Cerebellar nuclear complex (tissue), 1 donor: Measurements from ENCODE around the gene ERGIC2.
"Not testable (repeated sequence)": the region's sequence is repeated elsewhere in the genome, so short reads cannot be mapped to it uniquely, and the experiment has no call there.

Source experiments
- DNase-seq, 2 experiments: peaks; one replicate each; lab custom pipeline; 2025; lab: John Stamatoyannopoulos, UW

ERGIC2 gene

DNA sequence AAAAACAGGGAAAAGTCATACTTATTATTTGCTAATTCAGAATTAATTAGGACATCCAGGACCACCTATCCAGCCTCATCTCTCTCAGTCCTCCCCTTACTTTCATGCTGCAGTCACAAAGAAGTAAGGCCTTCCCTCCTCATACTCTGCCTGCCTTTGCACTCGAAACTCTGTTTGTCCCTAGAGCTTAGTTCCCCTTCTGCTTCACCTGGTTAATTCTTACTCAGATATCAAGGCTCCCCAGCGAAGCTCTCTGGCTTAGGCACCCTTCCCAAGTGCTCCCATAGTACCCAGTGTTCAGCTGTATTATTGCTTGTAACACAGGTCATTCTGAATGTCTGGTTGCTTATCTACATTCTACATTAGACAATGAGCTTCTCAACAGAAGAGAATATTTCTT is 81.3 kb downstream of the ERGIC2 start:
- DNase-seq, result no peak

DNA sequence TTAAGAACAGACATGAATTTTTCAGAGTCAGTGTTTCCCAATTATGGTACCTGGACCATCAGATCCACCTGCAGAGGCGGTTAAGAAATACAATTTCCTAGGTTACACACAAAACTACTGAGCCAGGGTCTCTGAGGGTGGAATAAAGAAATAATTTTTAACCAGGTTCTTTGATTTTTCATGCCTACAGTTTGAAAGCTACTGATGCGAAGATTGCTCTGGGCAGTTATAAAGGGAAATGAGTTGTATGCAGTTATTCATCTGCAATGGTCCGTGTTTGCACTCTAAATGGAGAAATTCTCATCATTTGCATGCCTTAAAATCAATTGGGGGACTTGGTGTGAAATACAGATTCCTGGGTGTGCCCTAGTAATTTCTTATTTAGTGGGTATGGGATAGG is 89.7 kb downstream of the ERGIC2 start:
- no peak for DNase-seq

DNA sequence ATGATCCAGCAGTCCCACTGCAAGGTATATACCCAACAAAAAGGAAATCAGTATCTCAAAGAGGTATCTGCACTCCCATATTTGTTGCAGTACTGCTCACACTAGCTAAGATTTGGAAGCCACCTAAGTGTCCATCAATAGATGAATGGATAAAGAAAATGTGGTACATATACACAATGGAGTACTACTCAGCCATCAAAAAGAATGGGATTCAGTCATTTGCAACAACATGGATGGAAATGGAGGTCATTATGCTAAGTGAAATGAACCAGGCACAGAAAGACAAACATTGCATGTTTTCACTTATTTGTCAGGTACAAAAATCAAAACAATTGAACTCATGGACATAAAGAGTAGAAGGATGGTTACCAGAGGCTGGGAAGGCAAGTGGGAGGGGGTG is 90.5 kb downstream of the ERGIC2 start:
- DNase-seq, result not testable (repeated sequence)

DNA sequence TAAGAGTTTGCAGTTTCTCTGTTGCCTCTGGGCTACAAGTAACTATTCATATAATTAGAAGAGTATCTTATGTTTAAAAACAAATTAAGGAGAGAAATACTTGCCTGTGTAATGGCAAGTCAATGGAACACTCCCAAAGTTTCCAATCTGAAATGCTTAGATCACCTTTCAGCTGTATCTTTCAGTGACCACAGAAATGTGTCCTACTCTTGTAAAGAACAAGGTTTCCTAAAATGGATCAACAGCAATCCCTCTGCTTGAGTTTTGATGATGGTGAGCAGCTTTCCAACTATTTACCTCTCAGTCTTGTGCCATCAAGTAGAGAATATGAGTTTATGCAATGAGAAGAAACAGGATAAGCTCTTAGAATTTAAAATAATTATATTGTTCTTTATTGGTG is 92.9 kb downstream of the ERGIC2 start:
- DNase-seq, result no peak

DNA sequence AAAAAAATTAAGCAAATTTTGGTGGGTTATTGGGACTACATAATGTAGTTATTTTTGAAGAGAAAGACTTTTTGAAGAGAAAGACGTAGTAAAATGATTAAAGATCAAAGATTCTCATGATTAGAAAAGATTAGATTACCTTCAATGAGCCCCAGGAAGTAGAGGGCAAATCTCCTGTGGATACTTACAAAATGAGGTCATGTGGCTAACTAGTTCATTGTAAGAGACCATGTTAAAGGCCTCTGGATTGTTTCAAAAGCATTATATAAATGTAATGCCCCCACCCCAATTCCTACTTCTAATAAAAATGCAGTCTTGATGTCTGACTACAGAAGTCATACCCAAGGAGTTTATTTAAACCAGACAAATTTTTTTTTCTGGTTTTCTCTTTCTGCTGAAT is 93.3 kb downstream of the ERGIC2 start:
- no peak for DNase-seq
